Tibial artery (tissue), 4 donors: ENCODE results near the gene SIRPG.

Experiments used
- DNase-seq, 2 donors: peaks; one replicate each; pipeline ENCODE4 v3.0.0-alpha.2; 2019
- H3K27ac ChIP-seq, 2 donors: fragments of 200-600 bp; sonication (generic) in 1 of 2; 1 replicate in 1 of 2; 2 replicates in 1 of 2; pipeline ENCODE4 v1.5.1; 2018 to 2019; ENCODE audit warnings: mild to moderate bottlenecking in 1 of 2
- H3K27me3 ChIP-seq, 2 donors: fragments of 200-600 bp; sonication (generic) in 1 of 2; one replicate each; pipeline versions ENCODE4 v1.5.1 to v1.6.0; 2016 to 2019
- H3K36me3 ChIP-seq, 3 donors: fragments of 200-600 bp; sonication (generic) in 2 of 3; one replicate each; pipeline ENCODE4 v1.5.1; 2016 to 2019; ENCODE audit warnings: mild to moderate bottlenecking in 2 of 3
- H3K4me1 ChIP-seq, 4 donors: fragments of 200-600 bp; sonication (generic) in 2 of 4; 1 replicate in 3 of 4; 2 replicates in 1 of 4; pipeline ENCODE4 v1.5.1; 2016 to 2019
- H3K4me3 ChIP-seq, 2 donors: fragments of 200-600 bp; sonication (generic) in 1 of 2; 1 replicate in 1 of 2; 2 replicates in 1 of 2; pipeline ENCODE4 v1.5.1; 2018 to 2019; ENCODE audit warnings: mild to moderate bottlenecking in 2 of 2
- H3K9me3 ChIP-seq, 3 donors: fragments of 200-600 bp; sonication (generic) in 1 of 3; one replicate each; pipeline ENCODE4 v1.5.1; 2016 to 2019
- CTCF ChIP-seq, 2 experiments: fragments of 200-600 bp in 1 of 2; fragments of 450-650 bp in 1 of 2; IDR thresholded peaks; one replicate each; pipeline ENCODE4 v1.5.1; 2017 to 2019; ENCODE audit warnings: antibody characterized with exemption in 2 of 2, mild to moderate bottlenecking in 1 of 2, moderate library complexity in 1 of 2
- intact Hi-C: fragments of 100-400 bp; cut with DNase I; formaldehyde crosslinking; loops from one replicate; pipeline ENCODE4 v1.15.0; 2023; ENCODE audit warnings: low total_unique reads

Gene SIRPG

GRCh38 chr20:1697592-1697991, 40.0 kb upstream of the SIRPG start:
- Histone ChIP-seq H3K27me3 (no peaks in the 10 kb centered on the region), H3K27ac (no peak overlapping the region), H3K4me1 (no peaks in the 10 kb centered on the region), H3K9me3 (no peaks in the 10 kb centered on the region), H3K36me3 (no peaks in the 10 kb centered on the region), H3K4me3 (no peak overlapping the region)
- intact Hi-C loops: no loop called here
- no peak for DNase-seq
- no peak for TF ChIP-seq CTCF (IDR thresholded peaks at IDR 0.05)

GRCh38 chr20:1696521-1697209, 39.1 kb upstream of the SIRPG start:
- H3K27ac ChIP-seq: no peak overlapping the region
- H3K4me3 ChIP-seq: no peak overlapping the region
- no peaks in the 10 kb centered on the region for H3K36me3 ChIP-seq
- no peaks in the 10 kb centered on the region for H3K9me3 ChIP-seq
- H3K27me3 ChIP-seq: no peaks in the 10 kb centered on the region
- no peak for TF ChIP-seq CTCF (IDR thresholded peaks at IDR 0.05)
- intact Hi-C loops: no loop called here
- DNase-seq: no peak
- no peaks in the 10 kb centered on the region for H3K4me1 ChIP-seq

GRCh38 chr20:1694672-1695071, 37.1 kb upstream of the SIRPG start:
- TF ChIP-seq CTCF (IDR thresholded peaks at IDR 0.05): no peak
- no peaks in the 10 kb centered on the region for H3K27me3 ChIP-seq
- H3K9me3 ChIP-seq: no peaks in the 10 kb centered on the region
- DNase-seq: no peak
- H3K4me3 ChIP-seq: no peak overlapping the region
- intact Hi-C loops: no loop called here
- no peaks in the 10 kb centered on the region for H3K36me3 ChIP-seq
- H3K27ac ChIP-seq: no peak overlapping the region
- H3K4me1 ChIP-seq: no peaks in the 10 kb centered on the region

GRCh38 chr20:1693427-1693826, 35.8 kb upstream of the SIRPG start:
- intact Hi-C loops: no loop called here
- Histone ChIP-seq H3K4me3 (no peak overlapping the region), H3K36me3 (no peaks in the 10 kb centered on the region), H3K9me3 (no peaks in the 10 kb centered on the region), H3K4me1 (no peaks in the 10 kb centered on the region), H3K27ac (no peak overlapping the region), H3K27me3 (no peaks in the 10 kb centered on the region)
- DNase-seq: no peak
- TF ChIP-seq CTCF (IDR thresholded peaks at IDR 0.05): no peak

- no peaks in the 10 kb centered on the region for H3K9me3 ChIP-seq
- no peaks in the 10 kb centered on the region for H3K27me3 ChIP-seq
- no peak overlapping the region for H3K27ac ChIP-seq
- H3K36me3 ChIP-seq: no peaks in the 10 kb centered on the region
- H3K4me3 ChIP-seq: no peak overlapping the region
- TF ChIP-seq CTCF (IDR thresholded peaks at IDR 0.05): no peak
- intact Hi-C loops: no loop called here
- no peaks in the 10 kb centered on the region for H3K4me1 ChIP-seq
- no peak for DNase-seq
Observed at GRCh38 chr20:1689721-1690120, 32.1 kb upstream of the SIRPG start.
